ENCODE data around the gene RAB3IP.
"Not testable (repeated sequence)": the region's sequence is repeated elsewhere in the genome, so short reads cannot be mapped to it uniquely, and the experiment has no call there.

RAB3IP gene

GRCh38 chr12:69792533-69792932, 53.9 kb downstream of the RAB3IP start:
- DNase-seq (ENCODE audit: insufficient read length, low spot score) (no peak), FAIRE-seq (no peak)
- no peak for TF ChIP-seq CTCF (IDR thresholded peaks at IDR 0.05; ENCODE audit: insufficient read depth, missing control alignments)

- not testable (repeated sequence) for DNase-seq (ENCODE audit: insufficient read length, low spot score); FAIRE-seq
Observed at GRCh38 chr12:69807101-69807897, 68.6 kb downstream of the RAB3IP start.

- no peak for TF ChIP-seq CTCF (IDR thresholded peaks at IDR 0.05; ENCODE audit: insufficient read depth, missing control alignments)
- FAIRE-seq (no peak), DNase-seq (ENCODE audit: insufficient read length, low spot score) (no peak)
Observed at GRCh38 chr12:69810870-69811498, 72.3 kb downstream of the RAB3IP start.

GRCh38 chr12:69816082-69816481, 77.4 kb downstream of the RAB3IP start:
- no peak for TF ChIP-seq CTCF (IDR thresholded peaks at IDR 0.05; ENCODE audit: insufficient read depth, missing control alignments)
- FAIRE-seq (no peak), DNase-seq (ENCODE audit: insufficient read length, low spot score) (no peak)

- FAIRE-seq (no peak), DNase-seq (ENCODE audit: insufficient read length, low spot score) (no peak)
- TF ChIP-seq CTCF (IDR thresholded peaks at IDR 0.05; ENCODE audit: insufficient read depth, missing control alignments) = no peak
Observed at GRCh38 chr12:69821032-69821455, 82.4 kb downstream of the RAB3IP start.

GRCh38 chr12:69821456-69822159, 82.9 kb downstream of the RAB3IP start:
- TF ChIP-seq CTCF (IDR thresholded peaks at IDR 0.05; ENCODE audit: insufficient read depth, missing control alignments) = no peak
- no peak for FAIRE-seq
- no peak for DNase-seq (ENCODE audit: insufficient read length, low spot score)

GRCh38 chr12:69822201-69822860, 83.7 kb downstream of the RAB3IP start:
- no peak for TF ChIP-seq CTCF (IDR thresholded peaks at IDR 0.05; ENCODE audit: insufficient read depth, missing control alignments)
- no peak for FAIRE-seq
- DNase-seq (ENCODE audit: insufficient read length, low spot score) = no peak
